ENCODE results near the gene PCDHGC3.

PCDHGC3 gene

DNA sequence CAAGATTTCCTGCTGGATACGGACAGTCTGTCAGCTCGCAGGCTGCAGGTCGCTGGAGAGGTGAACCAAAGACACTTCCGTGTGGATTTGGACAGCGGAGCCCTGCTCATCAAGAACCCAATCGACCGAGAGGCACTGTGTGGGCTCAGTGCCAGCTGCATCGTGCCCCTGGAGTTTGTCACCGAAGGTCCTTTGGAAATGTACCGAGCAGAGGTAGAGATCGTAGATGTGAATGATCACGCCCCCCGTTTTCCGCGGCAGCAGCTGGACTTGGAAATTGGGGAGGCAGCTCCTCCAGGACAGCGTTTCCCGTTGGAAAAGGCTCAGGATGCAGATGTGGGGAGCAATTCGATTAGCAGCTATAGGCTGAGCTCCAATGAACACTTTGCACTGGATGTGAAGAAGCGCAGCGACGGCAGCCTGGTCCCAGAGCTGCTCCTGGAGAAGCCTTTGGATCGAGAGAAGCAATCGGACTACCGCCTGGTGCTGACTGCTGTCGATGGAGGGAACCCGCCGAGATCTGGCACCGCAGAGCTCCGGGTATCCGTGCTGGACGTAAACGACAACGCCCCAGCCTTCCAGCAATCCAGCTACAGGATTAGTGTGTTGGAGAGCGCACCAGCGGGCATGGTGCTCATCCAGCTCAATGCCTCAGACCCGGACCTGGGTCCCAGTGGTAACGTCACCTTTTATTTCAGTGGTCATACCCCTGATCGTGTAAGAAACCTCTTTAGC is 9.7 kb downstream of the PCDHGC3 start:
- no peak for FAIRE-seq

- FAIRE-seq = no peak
These were observed 10.3 kb downstream of the PCDHGC3 start for GRCh38 chr5:141486091-141486490.

- no peak for FAIRE-seq
These were observed 11.4 kb downstream of the PCDHGC3 start for GRCh38 chr5:141487131-141487530.

DNA sequence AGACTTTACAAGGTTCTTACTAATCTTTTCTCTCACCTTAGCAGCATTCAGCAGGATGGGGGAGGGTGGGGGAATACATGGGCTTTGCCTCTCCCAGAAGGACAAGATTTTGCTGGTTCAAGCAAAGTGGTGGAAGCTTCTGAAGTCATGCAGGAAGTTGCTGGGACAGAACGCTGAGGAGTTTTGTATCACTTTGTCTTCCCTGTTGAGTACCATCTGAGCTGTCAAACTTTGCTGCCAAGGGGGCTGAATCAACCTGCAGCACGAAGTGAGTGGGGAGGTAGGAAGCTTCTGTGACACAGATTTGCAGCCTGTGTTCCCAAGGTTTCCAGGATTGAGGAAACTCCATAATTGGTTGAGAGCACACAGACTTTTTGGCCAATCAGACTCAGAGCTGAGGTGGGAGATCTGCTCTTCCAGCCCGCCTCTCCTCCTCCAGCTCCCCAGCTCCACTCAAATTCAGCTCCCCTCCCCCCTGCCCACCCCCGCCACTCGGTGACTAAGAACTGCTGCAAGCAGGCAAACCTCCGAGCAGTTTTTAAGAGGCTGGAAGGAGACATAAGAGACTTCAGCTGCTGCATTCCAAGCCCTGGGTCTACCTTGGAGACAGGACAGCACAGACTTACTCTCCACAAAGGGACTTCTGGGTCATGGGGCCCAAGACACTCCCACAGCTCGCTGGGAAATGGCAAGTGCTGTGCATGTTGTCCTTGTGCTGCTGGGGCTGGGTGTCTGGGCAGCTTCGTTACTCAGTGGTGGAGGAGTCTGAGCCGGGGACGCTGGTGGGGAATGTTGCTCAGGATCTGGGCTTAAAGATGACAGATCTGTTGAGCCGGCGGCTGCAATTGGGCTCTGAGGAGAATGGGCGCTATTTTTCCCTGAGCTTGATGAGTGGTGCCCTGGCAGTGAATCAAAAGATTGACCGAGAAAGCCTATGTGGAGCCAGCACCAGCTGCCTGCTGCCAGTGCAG is 13.1 kb downstream of the PCDHGC3 start, which contains the start of gene PCDHGC5:
Gene PCDHGC5, plus strand, starts transcription at position 491 of the 971 bp plus-strand sequence. Its CDS starts 160 bp downstream, at position 651.
- no peak for FAIRE-seq

DNA sequence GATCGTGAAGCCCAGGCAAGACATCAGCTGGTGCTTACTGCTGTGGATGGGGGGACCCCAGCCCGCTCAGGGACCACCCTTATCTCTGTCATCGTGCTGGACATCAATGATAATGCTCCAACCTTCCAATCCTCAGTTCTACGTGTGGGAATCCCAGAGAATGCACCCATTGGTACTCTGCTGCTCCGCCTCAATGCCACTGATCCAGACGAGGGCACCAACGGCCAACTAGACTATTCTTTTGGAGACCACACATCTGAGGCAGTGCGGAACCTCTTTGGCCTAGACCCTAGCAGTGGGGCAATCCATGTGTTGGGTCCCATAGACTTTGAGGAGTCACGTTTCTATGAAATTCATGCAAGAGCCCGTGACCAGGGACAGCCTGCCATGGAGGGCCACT is 14.1 kb downstream of the PCDHGC3 start:
- no peak for FAIRE-seq

GRCh38 chr5:141490271-141490670 is 14.5 kb downstream of the PCDHGC3 start:
- FAIRE-seq = no peak

DNA sequence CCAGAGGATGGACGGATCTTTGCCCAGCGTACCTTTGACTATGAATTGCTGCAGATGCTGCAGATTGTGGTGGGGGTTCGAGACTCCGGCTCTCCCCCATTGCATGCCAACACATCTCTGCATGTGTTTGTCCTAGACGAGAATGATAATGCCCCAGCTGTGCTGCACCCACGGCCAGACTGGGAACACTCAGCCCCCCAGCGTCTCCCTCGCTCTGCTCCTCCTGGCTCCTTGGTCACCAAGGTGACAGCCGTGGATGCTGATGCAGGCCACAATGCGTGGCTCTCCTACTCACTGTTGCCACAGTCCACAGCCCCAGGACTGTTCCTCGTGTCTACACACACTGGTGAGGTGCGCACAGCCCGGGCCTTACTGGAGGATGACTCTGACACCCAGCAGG is 15.0 kb downstream of the PCDHGC3 start:
- no peak for FAIRE-seq

GRCh38 chr5:141491323-141492167 is 15.8 kb downstream of the PCDHGC3 start:
- no peak for FAIRE-seq

DNA sequence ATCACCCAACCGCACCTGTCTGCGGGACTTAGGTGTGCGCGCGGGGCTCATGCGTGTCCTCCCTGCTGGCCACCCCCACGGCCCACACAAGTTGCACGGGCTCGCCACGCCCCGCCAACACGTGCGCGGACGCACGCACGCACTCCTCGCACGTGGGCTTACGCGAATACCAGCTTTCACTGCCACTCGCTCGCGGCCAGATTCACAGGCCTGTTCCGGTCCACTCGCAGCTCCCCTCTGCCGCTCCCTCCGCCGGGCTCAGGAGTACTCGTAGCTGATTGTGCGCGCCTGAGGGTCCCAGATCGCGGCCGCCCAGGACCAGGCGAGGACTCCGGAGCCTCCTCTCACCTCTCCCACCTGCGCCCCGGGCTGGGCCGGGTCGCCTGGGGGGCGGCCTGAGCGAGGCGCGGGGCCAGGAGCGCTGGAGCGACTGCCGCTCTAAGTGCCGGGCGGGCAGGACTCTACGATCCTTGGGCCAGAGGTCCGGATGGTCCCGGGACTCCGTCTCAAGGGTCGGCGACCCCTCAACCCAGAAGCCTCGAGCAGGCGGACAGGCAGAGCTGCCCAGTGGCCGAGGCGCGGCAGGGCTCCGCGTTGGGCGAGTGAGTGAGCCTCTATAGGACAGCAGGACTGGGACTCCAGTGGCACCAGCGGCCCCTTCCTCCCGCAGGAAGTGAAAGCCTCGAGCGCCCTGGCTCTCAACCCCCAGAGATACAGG is 16.6 kb downstream of the PCDHGC3 start:
- FAIRE-seq = no peak

- no peak for FAIRE-seq
These were observed 18.0 kb downstream of the PCDHGC3 start for GRCh38 chr5:141493500-141494422.

- no peak for FAIRE-seq
These were observed 19.1 kb downstream of the PCDHGC3 start for GRCh38 chr5:141494761-141495452.

- no peak for FAIRE-seq
These were observed 19.7 kb downstream of the PCDHGC3 start for GRCh38 chr5:141495453-141495811.

- FAIRE-seq = no peak
These were observed 20.3 kb downstream of the PCDHGC3 start for GRCh38 chr5:141496038-141496437.

DNA sequence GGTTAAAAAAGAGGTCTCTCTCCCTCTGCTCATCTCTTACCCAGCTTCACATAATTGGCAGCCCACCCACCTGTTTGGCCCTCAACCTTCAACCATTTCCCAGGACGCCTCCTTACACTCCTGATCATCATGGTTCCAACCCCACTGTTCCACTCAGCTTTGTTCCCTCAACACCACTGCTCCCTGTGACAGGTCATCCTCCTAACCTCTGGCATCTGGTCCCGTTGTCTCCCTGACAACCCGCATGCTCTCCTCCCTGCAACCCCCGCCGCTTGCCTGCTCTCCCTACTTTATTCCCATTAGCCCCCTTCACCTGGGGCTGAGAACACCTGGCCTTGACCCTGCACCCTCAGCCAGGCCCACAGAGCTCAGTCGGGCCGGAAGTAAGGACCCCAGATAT is 26.0 kb downstream of the PCDHGC3 start:
- FAIRE-seq = no peak

GRCh38 chr5:141503681-141504080 is 27.9 kb downstream of the PCDHGC3 start:
- no peak for FAIRE-seq

- FAIRE-seq = no peak
These were observed 28.4 kb downstream of the PCDHGC3 start for GRCh38 chr5:141504216-141504615.

- FAIRE-seq = no peak
These were observed 30.8 kb downstream of the PCDHGC3 start for GRCh38 chr5:141506381-141507155.

DNA sequence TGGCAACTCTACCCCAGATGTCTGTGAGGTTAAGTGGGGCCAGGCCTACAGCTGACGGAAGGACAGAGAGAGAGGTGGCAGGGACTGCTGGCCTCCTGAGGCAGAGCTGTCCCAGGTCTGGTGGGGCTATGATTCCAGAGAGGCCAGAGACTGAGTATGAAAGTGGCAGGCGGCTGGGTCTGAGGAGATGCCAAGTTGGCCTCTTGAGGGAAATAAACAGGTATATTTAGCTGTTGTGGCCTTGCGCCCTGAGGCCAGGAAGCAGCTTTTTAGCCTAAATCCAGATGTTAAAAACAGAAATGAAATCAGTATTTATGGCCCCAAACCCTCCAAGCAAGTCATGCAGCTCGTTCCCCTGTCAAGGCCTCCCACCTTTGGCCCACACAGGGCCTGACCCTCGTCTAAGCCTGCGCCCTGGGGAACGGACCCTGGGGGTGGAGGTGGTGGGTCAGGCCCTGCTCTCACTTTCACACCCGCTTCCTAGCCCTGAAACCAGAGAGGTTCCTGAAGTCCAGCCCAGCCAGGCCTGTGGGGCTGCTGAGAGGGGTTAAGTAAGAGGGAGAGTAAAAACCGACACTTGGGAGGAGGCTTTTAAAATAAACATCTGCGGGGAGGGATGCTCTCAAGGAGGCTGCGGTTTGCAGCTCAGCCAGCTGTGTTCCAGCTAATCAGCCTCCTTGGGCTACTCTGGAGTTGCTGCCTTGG is 31.8 kb downstream of the PCDHGC3 start:
- FAIRE-seq = no peak

DNA sequence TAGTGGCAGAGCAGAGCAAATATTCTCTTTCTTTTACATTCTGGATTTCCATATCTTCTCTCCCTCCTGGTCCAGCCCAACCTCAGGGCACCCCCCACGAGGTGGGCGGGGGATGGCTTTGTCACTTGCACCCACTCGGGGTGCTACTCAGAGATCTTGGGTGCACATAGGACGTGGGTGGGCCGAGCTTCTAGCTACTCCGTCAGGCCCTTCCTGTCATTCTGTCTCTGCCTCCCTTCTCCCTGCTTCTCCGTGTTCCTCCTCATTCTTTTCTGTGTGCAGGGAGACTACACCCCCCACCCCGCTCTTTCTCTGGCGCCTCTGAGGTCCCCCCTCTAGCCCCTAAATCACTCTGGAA is 32.7 kb downstream of the PCDHGC3 start:
- FAIRE-seq = no peak

Measured in endometrium (tissue), 2 donors.